WTC11 (cell line): Measurements from ENCODE around the gene FCHO1. TPM values are rescaled to one million over a fixed set of nuclear protein-coding genes. Genes with fewer than 3 reads are reported as not detected.

Experiments used
- ATAC-seq: fragments of 200-7000 bp; cut with Tn5 transposase; 2 replicates; pipeline ENCODE4 v1.10.0; 2021; ENCODE audit warnings: mild to moderate bottlenecking, moderate library complexity
- CTCF ChIA-PET: fragments of 300-600 bp; sonication (Branson Sonifier 250); formaldehyde crosslinking; loops from one replicate; lab custom pipeline; 2021; ENCODE audit warnings: antibody characterized with exemption; lab: Charles Lee
- POLR2A ChIA-PET: fragments of 350-600 bp; sonication (Branson Sonifier 250); formaldehyde crosslinking; loops from one replicate; lab custom pipeline; 2021; ENCODE audit warnings: antibody characterized with exemption; lab: Charles Lee
- DNase-seq: peaks from one replicate; pipeline ENCODE4 v3.0.0; 2021; ENCODE audit warnings: low spot score
- H3K27ac Mint-ChIP-seq: 2 replicates; pipeline ENCODE4 v1.8.0; 2021; ENCODE audit warnings: mixed read lengths
- H3K27me3 Mint-ChIP-seq: 2 replicates; pipeline ENCODE4 v1.8.0; 2021; ENCODE audit warnings: low read depth, mild to moderate bottlenecking, moderate library complexity, mixed read lengths
- H3K36me3 Mint-ChIP-seq: 2 replicates; pipeline ENCODE4 v1.8.0; 2021; ENCODE audit warnings: mixed read lengths
- H3K4me1 Mint-ChIP-seq: 2 replicates; pipeline ENCODE4 v1.8.0; 2022; ENCODE audit warnings: mixed read lengths
- H3K4me3 Mint-ChIP-seq: 2 replicates; pipeline ENCODE4 v1.8.0; 2021; ENCODE audit warnings: mild to moderate bottlenecking, moderate library complexity, mixed read lengths
- H3K9me3 Mint-ChIP-seq: 2 replicates; pipeline ENCODE4 v1.8.0; 2021; ENCODE audit warnings: mixed read lengths
- ATF1 ChIP-seq: sonication (generic); formaldehyde crosslinking; IDR thresholded peaks from 2 replicates; pipeline ENCODE4 v1.8.1; 2023; ENCODE audit warnings: mild to moderate bottlenecking, moderate library complexity, missing genetic modification reagents
- ELF4 ChIP-seq: sonication (generic); formaldehyde crosslinking; IDR thresholded peaks from 2 replicates; pipeline ENCODE4 v1.8.1; 2022; ENCODE audit warnings: low read depth, mild to moderate bottlenecking, moderate library complexity, missing genetic modification reagents
- FOXK1 ChIP-seq: sonication (generic); formaldehyde crosslinking; IDR thresholded peaks from 2 replicates; pipeline ENCODE4 v1.8.0; 2022; ENCODE audit warnings: mild to moderate bottlenecking, moderate library complexity, missing genetic modification reagents
- FOXP1 ChIP-seq: sonication (generic); formaldehyde crosslinking; IDR thresholded peaks from 2 replicates; pipeline ENCODE4 v1.8.0; 2022; ENCODE audit warnings: missing genetic modification reagents, mild to moderate bottlenecking, moderate library complexity, borderline replicate concordance
- GTF2I ChIP-seq: fragments of 250-450 bp; sonication (Bioruptor Pico); conservative IDR thresholded peaks from 2 replicates; pipeline ENCODE4 v1.4.0; 2021; ENCODE audit warnings: mild to moderate bottlenecking
- MXD4 ChIP-seq: fragments of 250-450 bp; sonication (Bioruptor Pico); IDR thresholded peaks from 2 replicates; pipeline ENCODE4 v1.8.0; 2021; ENCODE audit warnings: mild to moderate bottlenecking, moderate library complexity, borderline replicate concordance
- MYBL2 ChIP-seq: sonication (generic); formaldehyde crosslinking; IDR thresholded peaks from 2 replicates; pipeline ENCODE4 v1.8.1; 2023; ENCODE audit warnings: mild to moderate bottlenecking, moderate library complexity, missing genetic modification reagents
- PRDM15 ChIP-seq: sonication (generic); formaldehyde crosslinking; IDR thresholded peaks from 2 replicates; pipeline ENCODE4 v1.8.0; 2022; ENCODE audit warnings: missing genetic modification reagents
- RELA ChIP-seq: sonication (generic); formaldehyde crosslinking; IDR thresholded peaks from 2 replicates; pipeline ENCODE4 v1.8.1; 2022; ENCODE audit warnings: missing genetic modification reagents, mild to moderate bottlenecking, borderline replicate concordance
- SP1 ChIP-seq: sonication (generic); formaldehyde crosslinking; conservative IDR thresholded peaks from 2 replicates; pipeline ENCODE4 v1.8.1; 2022; ENCODE audit warnings: missing genetic modification reagents
- TP53 ChIP-seq: sonication (generic); formaldehyde crosslinking; IDR thresholded peaks from 2 replicates; pipeline ENCODE4 v1.8.1; 2023; ENCODE audit warnings: mild to moderate bottlenecking, missing genetic modification reagents
- ZNF121 ChIP-seq: sonication (generic); formaldehyde crosslinking; IDR thresholded peaks from 2 replicates; pipeline ENCODE4 v1.8.0; 2023; ENCODE audit warnings: missing genetic modification reagents
- ZNF263 ChIP-seq: sonication (generic); formaldehyde crosslinking; IDR thresholded peaks from 2 replicates; pipeline ENCODE4 v1.8.1; 2022; ENCODE audit warnings: low read depth, mild to moderate bottlenecking, moderate library complexity, missing genetic modification reagents
- ZNF423 ChIP-seq: fragments of 250-450 bp; sonication (Bioruptor Pico); IDR thresholded peaks from 2 replicates; pipeline ENCODE4 v2.1.2; 2022; ENCODE audit warnings: mild to moderate bottlenecking, moderate library complexity
- total RNA-seq: library from RNA; stranded (reverse); gene quantifications from 3 replicates; pipeline ENCODE4 v1.2.3, GENCODE V29; 2021
- TF ChIP-seq, protein P1 (sequence below): sonication (generic); formaldehyde crosslinking; IDR thresholded peaks from 2 replicates; pipeline ENCODE4 v1.8.1; 2023; ENCODE audit warnings: mild to moderate bottlenecking, missing genetic modification reagents, moderate library complexity
- TF ChIP-seq, protein P2 (sequence below): sonication (generic); formaldehyde crosslinking; conservative IDR thresholded peaks from 2 replicates; pipeline ENCODE4 v1.8.1; 2023; ENCODE audit warnings: mild to moderate bottlenecking, low read depth, missing genetic modification reagents, moderate library complexity

The FCHO1 gene
- total RNA-seq, 1 experiment from 2014 or later = 26.8 TPM

DNA sequence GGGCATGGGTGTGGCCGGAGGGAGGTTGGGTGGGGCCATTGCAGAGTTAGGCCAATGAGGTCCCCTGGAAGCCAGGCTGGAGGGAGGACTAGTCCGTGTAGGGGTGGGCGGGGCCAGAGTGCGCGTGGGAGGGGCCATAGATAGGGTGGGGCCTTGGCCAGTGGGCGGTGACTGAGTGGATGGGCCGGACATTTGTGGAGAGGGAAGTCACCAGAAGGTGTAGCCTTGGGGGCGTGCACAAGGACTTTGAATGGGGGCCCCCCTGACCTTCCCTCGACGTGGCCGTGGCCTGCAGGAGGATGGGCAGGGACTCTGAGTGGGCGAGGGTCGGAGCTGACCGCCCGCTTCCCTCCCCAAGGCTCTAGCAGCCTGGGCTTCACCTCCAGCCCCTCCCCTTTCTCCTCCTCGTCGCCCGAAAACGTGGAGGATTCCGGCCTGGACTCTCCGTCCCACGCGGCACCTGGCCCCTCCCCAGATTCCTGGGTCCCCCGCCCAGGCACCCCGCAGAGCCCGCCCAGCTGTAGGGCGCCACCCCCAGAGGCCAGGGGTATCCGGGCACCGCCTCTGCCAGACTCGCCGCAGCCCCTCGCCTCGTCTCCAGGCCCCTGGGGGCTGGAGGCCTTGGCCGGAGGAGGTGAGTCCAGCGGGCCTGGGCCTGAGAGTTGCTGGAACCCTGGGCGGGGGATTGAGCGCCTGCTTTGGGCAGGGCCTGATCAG lies 27.1 kb downstream of the FCHO1 start:
- Mint-ChIP-seq H3K4me3 (peak overlapping the region; percentile 83), H3K9me3 (no peaks in the 10 kb centered on the region), H3K36me3 (peaks cover 9% of the 10 kb centered on the region), H3K27me3 (no peaks in the 10 kb centered on the region; the same call in 1 of the 2 replicates), H3K27ac (peak overlapping the region; percentile 58), H3K4me1 (peaks cover 11% of the 10 kb centered on the region)
- TF ChIP-seq ZNF423 (CRISPR knock-in tag) = peak; percentile 48; the same call in 1 of the 2 replicates
- no peak for TF ChIP-seq MXD4
- peak; percentile 85 for TF ChIP-seq SP1 (CRISPR knock-in tag)
- no peak for TF ChIP-seq ATF1
- TF ChIP-seq PRDM15 (CRISPR knock-in tag) = peak; percentile 94
- TF ChIP-seq FOXK1 (CRISPR knock-in tag) = peak; percentile 34; the same call in 1 of the 2 replicates
- peak; percentile 34; the same call in 1 of the 2 replicates for TF ChIP-seq MYBL2 (CRISPR knock-in tag)
- 0 out of 2 replicates have a peak, but pooled peaks have one; percentile 36 for TF ChIP-seq ELF4 (CRISPR knock-in tag)
- TF ChIP-seq FOXP1 (CRISPR knock-in tag) = 0 out of 2 replicates have a peak, but pooled peaks have one; percentile 47
- ChIA-PET CTCF (interaction anchor here (1.2 to 2.7 kb wide), 3 partner anchors 12 to 74 kb away, joined by 3 to 6 read pairs (median 4); no protein-coding TSS in a partner anchor), POLR2A (no interaction called here)
- DNase-seq = peak; percentile 96
- peak; percentile 92 for ATAC-seq

DNA sequence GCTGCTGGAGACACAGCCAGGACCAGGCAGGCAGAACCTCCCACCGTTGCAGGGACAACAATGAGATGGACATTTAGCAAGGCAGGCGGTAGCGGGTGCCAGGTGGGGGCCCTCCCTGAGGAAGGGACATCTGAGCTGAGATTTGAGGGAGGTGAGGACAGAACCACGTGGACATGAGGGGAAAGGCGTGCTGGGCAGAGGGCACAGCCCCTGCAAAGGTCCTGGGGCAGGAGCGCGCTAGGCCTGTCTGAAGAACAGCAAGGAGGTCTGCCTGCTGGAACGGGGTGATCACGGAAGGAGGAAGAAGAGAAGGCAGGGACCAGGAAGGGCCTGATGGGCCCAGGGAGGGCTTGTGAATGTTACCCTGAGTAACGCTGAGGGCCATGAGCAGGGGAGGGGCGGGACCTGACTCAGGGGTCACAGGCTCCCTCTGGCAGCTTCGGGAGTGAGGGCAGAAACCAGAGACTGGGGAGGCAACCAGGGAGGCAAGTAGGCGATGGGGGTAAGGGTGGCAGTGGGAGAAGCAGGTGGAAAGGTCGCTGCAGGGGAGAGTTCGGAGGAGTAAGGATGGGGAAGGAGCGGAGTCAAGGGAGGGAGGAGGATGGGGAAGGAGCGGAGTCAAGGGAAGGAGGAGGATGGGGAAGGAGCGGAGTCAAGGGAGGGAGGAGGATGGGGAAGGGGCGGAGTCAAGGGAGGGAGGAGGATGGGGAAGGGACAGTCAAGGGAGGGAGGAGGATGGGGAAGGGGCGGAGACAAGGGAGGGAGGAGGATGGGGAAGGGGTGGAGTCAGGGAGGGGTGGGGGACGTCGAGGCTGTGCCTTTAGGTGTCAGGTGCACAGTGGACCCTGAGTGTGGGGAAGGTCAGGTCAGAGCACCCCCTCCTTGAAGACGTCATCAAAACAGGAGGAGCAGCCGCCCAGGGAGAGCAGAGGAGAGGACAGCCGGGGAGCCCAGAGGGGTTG lies 28.0 kb downstream of the FCHO1 start:
- Mint-ChIP-seq H3K4me1 (peaks cover 16% of the 10 kb centered on the region), H3K9me3 (no peaks in the 10 kb centered on the region), H3K4me3 (peak overlapping the region; percentile 83)
- POLR2A ChIA-PET = no interaction called here
- ATAC-seq (peak; percentile 5), DNase-seq (peak; percentile 69)
- TF ChIP-seq RELA (CRISPR knock-in tag) (no peak), ZNF121 (peak; percentile 47; the same call in 1 of the 2 replicates), ZNF263 (peak; percentile 70), GTF2I (peak; percentile 93), FOXP1 (CRISPR knock-in tag) (no peak), TP53 (0 out of 2 replicates have a peak, but pooled peaks have one; percentile 27)
- TF ChIP-seq, protein P1, sequence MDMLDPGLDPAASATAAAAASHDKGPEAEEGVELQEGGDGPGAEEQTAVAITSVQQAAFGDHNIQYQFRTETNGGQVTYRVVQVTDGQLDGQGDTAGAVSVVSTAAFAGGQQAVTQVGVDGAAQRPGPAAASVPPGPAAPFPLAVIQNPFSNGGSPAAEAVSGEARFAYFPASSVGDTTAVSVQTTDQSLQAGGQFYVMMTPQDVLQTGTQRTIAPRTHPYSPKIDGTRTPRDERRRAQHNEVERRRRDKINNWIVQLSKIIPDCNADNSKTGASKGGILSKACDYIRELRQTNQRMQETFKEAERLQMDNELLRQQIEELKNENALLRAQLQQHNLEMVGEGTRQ (CRISPR knock-in tag) = 0 out of 2 replicates have a peak, but pooled peaks have one; percentile 28
- TF ChIP-seq, protein P2, sequence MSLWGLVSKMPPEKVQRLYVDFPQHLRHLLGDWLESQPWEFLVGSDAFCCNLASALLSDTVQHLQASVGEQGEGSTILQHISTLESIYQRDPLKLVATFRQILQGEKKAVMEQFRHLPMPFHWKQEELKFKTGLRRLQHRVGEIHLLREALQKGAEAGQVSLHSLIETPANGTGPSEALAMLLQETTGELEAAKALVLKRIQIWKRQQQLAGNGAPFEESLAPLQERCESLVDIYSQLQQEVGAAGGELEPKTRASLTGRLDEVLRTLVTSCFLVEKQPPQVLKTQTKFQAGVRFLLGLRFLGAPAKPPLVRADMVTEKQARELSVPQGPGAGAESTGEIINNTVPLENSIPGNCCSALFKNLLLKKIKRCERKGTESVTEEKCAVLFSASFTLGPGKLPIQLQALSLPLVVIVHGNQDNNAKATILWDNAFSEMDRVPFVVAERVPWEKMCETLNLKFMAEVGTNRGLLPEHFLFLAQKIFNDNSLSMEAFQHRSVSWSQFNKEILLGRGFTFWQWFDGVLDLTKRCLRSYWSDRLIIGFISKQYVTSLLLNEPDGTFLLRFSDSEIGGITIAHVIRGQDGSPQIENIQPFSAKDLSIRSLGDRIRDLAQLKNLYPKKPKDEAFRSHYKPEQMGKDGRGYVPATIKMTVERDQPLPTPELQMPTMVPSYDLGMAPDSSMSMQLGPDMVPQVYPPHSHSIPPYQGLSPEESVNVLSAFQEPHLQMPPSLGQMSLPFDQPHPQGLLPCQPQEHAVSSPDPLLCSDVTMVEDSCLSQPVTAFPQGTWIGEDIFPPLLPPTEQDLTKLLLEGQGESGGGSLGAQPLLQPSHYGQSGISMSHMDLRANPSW (CRISPR knock-in tag) = 0 out of 2 replicates have a peak, but pooled peaks have one; percentile 39
- TF ChIP-seq, all 79 proteins: peak for 6
- Mint-ChIP-seq H3K36me3 (peaks cover 6% of the 10 kb centered on the region), H3K27ac (peak overlapping the region; percentile 60), H3K27me3 (no peaks in the 10 kb centered on the region)
- CTCF ChIA-PET = interaction anchor here (0.6 to 2.7 kb wide), 7 partner anchors 13 to 549 kb away, joined by 3 to 6 read pairs (median 4); no protein-coding TSS in a partner anchor
